Measurements from ENCODE around the gene MS4A14.
A peak's percentile ranks its signal among the peaks of the same experiment; 100 is the strongest.
"Not testable (repeated sequence)": the region's sequence is repeated elsewhere in the genome, so short reads cannot be mapped to it uniquely, and the experiment has no call there.

MS4A14 gene, protein sequence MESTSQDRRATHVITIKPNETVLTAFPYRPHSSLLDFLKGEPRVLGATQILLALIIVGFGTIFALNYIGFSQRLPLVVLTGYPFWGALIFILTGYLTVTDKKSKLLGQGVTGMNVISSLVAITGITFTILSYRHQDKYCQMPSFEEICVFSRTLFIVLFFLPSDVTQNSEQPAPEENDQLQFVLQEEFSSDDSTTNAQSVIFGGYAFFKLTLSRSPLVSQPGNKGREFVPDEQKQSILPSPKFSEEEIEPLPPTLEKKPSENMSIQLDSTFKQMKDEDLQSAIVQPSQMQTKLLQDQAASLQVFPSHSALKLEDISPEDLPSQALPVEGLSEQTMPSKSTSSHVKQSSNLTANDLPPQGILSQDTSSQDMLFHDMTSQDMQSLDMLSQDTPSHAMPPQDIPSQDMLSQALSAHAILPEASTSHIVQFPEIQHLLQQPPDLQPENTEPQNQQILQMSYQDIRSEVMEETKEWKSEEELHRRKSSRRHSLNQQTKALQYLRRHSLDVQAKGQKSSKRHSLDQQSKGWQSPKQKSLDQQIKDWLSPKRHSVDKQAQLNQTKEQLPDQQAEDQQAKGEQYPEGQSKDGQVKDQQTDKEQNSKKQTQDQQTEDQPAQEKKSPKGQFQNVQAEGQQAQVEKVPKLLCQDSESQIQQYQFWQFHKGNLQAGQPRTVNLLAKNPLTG

GRCh38 chr11:60396382-60396781 is at the start of gene MS4A14:
Gene MS4A14 (plus strand): TSS chr11:60396459. CDS start chr11:60396579, 120 bp downstream.
- no peak for DNase-seq

DNA sequence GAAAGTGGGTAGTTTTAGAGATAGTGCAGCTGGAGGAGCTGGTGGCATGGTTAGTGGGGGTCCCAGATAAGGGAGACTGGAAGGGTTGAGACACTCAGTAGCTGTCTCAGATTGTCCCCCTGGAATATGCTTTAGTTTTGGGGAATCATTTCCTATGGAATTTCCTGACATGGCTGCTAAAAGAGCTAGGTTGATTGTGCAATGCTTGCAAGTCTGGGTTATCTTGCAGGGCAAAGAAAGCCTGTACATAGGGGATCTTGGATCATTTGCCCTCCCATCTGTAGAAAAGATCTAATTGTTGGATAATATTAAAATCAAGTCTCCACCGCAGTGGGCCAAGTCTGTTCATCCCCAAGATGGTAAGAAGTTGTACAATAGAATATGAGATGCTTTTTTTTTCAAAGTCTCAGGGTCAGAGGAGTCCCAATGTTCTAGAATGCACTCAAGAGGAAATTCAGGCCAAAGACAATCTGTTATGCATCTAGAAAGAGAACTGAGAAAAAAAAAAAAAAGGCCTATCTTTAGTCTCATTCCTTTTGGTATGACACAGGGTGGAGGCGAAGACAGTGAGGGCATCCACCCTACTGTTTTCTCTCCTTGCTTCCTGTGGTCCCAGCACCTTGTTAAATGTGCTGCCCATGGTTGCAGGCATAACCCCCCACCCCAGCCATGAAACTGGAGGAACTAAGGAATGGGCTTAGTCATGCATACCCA is 49.0 kb upstream of the MS4A14 start:
- no peak for DNase-seq

- no peak for DNase-seq
These were observed 48.1 kb upstream of the MS4A14 start for GRCh38 chr11:60348116-60348515.

GRCh38 chr11:60349990-60350389 is 46.3 kb upstream of the MS4A14 start:
- DNase-seq, result no peak

GRCh38 chr11:60357771-60358170 is 38.5 kb upstream of the MS4A14 start:
- peak; percentile 15 for DNase-seq

DNA sequence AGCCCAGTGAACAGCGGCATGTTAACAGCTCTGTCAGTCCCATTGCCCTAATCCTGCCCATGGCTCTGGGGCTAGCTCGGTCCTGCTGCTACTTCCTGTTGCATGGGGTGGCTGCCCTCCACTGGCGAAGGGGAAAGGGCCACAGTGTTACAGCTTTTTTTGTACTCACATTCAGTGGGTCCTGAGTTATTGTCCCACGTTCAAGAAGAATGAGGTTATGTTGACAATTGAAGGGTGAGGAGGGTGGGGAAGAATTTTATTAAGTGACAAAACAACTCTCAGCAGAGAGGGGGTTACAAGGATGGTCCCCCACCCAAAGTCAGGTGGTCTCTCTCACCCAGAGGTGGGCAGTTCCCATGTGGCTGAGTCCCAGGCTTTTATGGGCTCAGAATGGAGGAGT is 35.6 kb upstream of the MS4A14 start:
- DNase-seq, result no peak

GRCh38 chr11:60362241-60362640 is 34.0 kb upstream of the MS4A14 start:
- no peak for DNase-seq

GRCh38 chr11:60363542-60364470 is 32.5 kb upstream of the MS4A14 start:
- DNase-seq, result peak; percentile 85

GRCh38 chr11:60366262-60366904 is 29.9 kb upstream of the MS4A14 start:
- DNase-seq, result not testable (repeated sequence)

DNA sequence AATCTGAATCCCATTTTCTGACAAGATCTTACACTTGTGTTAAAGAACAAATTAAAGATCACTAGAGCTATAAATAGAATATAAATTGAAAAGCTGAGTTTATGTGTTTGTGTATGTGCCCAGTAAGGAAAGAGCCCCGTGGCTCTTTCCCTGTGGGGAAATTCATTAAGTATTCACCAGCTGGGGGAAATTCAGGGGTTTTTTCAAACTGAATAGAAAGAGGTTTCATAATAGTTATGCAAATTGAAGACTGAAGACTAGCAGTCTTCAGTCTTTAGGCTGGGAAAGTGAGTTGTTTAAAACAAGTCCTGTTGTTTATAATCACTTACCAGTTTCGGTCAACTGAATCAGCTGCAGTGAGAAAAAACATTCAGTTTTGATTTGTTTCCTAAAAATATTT is 29.2 kb upstream of the MS4A14 start:
- DNase-seq, result no peak

DNA sequence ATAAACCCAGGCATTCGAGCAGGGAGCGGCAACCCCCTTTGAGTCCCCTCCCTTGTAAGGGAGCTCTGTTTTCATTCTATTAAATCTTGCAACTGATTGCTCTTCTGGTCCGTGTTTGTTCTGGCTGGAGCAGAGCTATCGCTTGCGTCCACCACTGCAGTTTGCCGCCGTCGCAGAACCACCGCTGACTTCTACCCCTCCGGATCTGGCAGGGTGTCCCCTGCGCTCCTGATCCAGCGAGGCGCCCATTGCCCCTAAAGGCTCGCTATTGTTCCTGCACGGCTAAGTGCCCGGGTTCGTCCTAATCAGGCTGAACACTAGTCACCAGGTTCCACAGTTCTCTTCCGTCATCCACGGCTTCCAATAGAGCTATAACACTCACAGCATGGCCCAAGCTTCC is 28.4 kb upstream of the MS4A14 start:
- DNase-seq, result no peak

- no peak for DNase-seq
These were observed 25.9 kb upstream of the MS4A14 start for GRCh38 chr11:60370252-60370810.

DNA sequence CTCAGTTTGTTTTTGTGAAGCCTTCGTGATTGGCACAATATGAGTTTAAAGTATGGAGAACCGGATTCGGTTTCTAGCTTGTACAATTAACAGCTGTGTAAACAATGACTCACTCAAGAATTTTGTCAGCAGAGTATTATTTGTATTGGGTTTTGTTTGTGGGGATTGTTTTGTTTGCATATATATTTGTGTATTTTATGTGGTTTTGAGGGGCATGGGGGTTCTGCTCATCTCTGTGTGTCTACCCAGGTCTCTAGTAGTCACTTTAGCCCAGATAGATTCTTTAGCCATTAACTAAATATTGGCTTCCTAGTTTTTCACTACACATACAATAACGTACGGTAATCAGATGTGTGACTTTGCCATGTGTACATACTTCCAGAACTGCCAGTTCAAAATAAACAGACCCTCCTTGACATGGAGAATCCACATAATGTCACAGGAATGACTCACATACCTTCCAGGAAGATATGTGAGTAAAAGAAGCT is 25.4 kb upstream of the MS4A14 start:
- DNase-seq, result no peak

GRCh38 chr11:60371386-60371785 is 24.9 kb upstream of the MS4A14 start:
- DNase-seq, result no peak

- DNase-seq, result no peak
These were observed 24.4 kb upstream of the MS4A14 start for GRCh38 chr11:60371854-60372253.

DNA sequence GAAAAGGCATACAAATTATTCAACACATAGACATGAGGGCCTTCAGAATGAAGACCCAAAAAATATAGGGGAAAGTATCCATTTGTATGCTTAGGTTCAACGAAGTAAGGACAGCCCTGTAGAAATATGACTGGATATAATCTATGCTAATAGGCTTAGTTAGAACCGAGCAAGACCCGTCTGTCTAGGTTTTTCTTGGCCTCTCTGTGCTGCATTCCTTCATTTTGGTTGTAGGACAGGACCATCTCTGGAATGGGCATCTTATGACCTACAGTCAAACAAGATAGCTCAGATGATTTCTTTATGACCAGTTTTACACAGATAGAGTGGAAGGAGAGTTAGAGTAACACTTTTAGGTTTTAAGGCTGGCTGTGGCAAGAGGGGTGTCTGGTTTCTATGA is 23.5 kb upstream of the MS4A14 start:
- DNase-seq, result no peak

GRCh38 chr11:60375316-60375715 is 20.9 kb upstream of the MS4A14 start:
- no peak for DNase-seq

- no peak for DNase-seq
These were observed 19.7 kb upstream of the MS4A14 start for GRCh38 chr11:60376601-60377000.

DNA sequence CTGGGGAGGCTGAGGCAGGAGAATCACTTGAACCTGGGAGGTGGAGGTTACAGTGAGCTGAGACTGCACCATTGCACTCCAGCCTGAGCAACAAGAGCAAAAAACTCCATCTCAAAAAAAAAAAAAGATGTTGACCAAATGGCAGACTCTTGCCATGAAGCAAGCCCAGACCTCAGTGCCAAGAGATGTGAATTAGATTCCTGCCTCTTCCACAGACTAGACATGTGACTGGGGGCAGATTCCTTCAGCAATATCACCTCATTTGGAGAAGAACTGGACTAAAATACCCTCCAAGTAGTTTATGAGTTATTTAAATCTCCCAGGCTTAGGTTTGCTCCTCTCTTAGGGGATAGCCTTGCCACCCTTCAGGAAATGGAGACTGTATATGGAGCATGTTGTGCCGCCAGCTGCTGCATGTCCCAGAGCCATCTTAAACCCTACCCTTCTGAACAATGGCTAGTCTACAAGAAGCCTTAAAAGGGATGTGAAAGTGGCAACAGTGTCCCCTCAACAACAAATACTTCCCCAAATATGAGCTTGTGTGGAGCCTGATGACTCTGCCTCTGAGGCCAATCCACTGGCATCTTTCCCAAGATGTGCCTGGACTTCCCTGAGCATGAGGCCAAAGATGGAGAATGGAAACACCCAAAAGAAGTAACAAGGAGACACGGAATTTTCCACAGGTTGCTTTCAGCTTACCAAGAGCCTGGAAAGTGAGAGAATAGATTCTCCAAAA is 18.7 kb upstream of the MS4A14 start:
- no peak for DNase-seq

- peak; percentile 63 for DNase-seq
These were observed 17.9 kb upstream of the MS4A14 start, which contains the start of gene MS4A7 for GRCh38 chr11:60378354-60378753. Gene MS4A7 (plus strand): TSS chr11:60378532. CDS start chr11:60383142, 4,610 bp downstream.
